ENCODE data around the gene TYMP.

- TF ChIP-seq CTCF (IDR thresholded peaks at IDR 0.05; ENCODE audit: insufficient read depth, low read length, poor library complexity, severe bottlenecking) (no peak), EZH2phosphoT487 (conservative IDR thresholded peaks at IDR 0.05; ENCODE audit: low read length) (no peak)
Observed at GRCh38 chr22:50529416-50529896, 356 bp downstream of the TYMP start.
